Measurements from ENCODE around the gene PIGQ.

The PIGQ gene

GRCh38 chr16:569445-570254 lies at the start of gene PIGQ:
TSS of gene PIGQ (plus strand) at chr16:569968. CDS start at chr16:574075, 4,107 bp downstream.
- H3K4me1 ChIP-seq (ENCODE audit: control insufficient read depth, insufficient read depth, low read length) = peaks cover 32% of the 10 kb centered on the region
- H3K9ac ChIP-seq (ENCODE audit: low read length) = peak within 1 kb of the TSS; percentile 70
- H3K36me3 ChIP-seq (ENCODE audit: control insufficient read depth, insufficient read depth, low read length) = peaks cover 11% of the 10 kb centered on the region
- no peaks in the 10 kb centered on the region for H3K27me3 ChIP-seq (ENCODE audit: control insufficient read depth, insufficient read depth, low read length)
- H3K4me3 ChIP-seq (ENCODE audit: low read depth, low read length) = peak within 1 kb of the TSS; percentile 95
- peak within 1 kb of the TSS; percentile 84; the same call in 1 of the 2 replicates for H3K27ac ChIP-seq (ENCODE audit: low read depth, low read length)
- H3K9me3 ChIP-seq (ENCODE audit: control insufficient read depth, insufficient read depth, low read depth, low read length) = no peaks in the 10 kb centered on the region

DNA sequence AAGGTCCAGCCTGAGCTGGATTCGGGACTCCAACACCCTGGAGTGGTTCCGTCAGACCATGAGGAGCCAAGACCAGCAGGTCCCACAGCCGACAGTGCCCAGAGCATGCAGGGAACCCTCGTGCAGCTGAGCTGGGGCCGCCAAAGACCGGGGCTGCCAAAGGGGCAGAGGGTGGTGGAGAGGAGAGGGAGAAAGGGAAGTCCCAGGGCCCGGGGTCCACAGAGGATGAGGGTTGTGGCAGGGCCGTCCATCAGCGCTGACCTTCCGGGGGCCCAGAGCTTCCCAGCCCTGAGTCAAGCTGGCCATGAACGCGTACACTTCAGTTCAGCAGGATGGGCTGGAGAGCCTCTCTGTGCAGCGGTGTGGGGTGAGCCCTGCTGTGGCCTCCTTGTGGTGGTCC lies 48.9 kb upstream of the PIGQ start:
- H3K27me3 ChIP-seq (ENCODE audit: control insufficient read depth, insufficient read depth, low read length) = no peaks in the 10 kb centered on the region
- no peaks in the 10 kb centered on the region for H3K9me3 ChIP-seq (ENCODE audit: control insufficient read depth, insufficient read depth, low read depth, low read length)
- no peak overlapping the region for H3K4me3 ChIP-seq (ENCODE audit: low read depth, low read length)
- no peak overlapping the region for H3K27ac ChIP-seq (ENCODE audit: low read depth, low read length)
- H3K36me3 ChIP-seq (ENCODE audit: control insufficient read depth, insufficient read depth, low read length) = peaks cover 20% of the 10 kb centered on the region
- peaks cover 14% of the 10 kb centered on the region for H3K4me1 ChIP-seq (ENCODE audit: control insufficient read depth, insufficient read depth, low read length)
- no peak overlapping the region for H3K9ac ChIP-seq (ENCODE audit: low read length)

DNA sequence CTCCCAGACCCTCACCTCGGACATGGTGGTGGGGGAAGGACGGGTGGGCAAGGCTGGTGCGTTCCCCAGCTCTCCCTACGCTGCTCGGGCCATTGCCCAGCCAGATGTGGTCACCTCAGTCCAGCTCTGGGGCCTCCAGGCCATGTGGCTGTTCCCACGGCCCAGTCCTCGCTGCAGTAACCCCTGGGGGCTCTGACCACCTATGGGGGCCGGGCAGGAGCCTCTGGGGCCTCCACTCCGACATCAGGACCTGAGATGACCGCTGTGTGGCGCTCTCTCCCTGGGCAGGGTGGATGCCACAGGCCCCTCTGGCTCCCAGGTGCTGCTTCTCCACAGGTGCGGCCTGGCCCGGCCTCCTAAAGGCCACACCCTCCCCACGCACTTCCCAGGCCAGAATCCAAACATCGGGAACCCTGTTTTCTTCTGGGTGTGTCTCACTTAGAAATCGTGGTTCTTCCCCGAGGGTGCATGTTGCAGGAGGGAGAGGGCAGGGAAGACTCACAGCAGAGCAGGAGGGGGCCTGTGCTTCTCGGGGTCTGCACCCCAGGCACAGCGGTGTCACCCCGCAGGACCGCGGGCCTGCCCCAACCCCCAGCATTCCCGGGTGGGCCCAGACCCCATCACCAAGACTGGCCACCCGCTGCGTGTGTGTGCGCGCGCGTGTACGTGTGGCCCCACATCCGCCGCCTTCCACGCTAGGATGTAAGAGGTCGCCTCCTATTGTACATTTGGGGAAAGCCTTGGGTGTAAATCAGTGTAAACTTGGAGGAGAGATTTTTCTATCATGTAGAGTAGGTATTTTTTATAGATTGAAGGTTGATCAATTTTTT lies 48.2 kb upstream of the PIGQ start:
- no peak overlapping the region for H3K9ac ChIP-seq (ENCODE audit: low read length)
- H3K4me3 ChIP-seq (ENCODE audit: low read depth, low read length) = no peak overlapping the region
- peaks cover 21% of the 10 kb centered on the region for H3K4me1 ChIP-seq (ENCODE audit: control insufficient read depth, insufficient read depth, low read length)

DNA sequence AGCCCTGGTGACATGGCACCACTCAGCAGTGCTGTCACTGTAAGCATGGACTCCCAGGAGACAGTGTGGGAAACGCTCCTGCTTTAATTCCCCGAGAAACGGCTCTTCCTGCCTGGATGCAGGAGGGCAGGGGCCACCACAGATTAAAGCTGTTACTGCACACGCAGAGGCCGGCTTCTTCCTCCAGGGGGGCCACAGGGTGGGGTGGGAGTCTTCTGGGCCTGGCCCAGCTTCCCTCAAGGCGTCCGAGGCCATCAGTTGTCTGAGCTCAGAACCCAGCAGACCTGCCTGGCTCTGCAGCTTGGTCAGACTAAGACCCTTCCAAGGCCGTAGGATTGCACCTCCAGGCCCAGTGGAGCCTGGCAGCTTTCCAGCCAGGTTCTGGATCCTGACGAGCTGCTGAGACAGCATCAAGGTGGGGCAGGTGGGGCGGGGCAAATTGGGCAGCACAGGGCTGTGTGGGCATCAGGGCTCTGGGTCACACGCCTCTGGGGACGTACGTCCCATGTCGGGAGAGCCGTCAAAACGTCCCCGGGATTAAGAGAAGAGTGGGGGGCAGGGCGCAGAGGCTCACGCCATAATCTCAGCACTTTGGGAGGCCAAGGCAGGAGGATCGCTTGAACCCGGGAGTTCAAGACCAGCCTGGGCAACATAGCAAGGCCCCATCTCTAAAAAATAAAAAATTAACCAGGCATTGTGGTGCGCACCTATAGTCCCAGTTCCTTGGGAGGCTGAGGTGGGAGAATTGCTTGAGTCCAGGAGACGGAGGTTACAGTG lies 47.3 kb upstream of the PIGQ start:
- Histone ChIP-seq H3K27me3 (ENCODE audit: control insufficient read depth, insufficient read depth, low read length) (no peaks in the 10 kb centered on the region), H3K9me3 (ENCODE audit: control insufficient read depth, insufficient read depth, low read depth, low read length) (no peaks in the 10 kb centered on the region), H3K4me3 (ENCODE audit: low read depth, low read length) (no peak overlapping the region), H3K27ac (ENCODE audit: low read depth, low read length) (no peak overlapping the region), H3K4me1 (ENCODE audit: control insufficient read depth, insufficient read depth, low read length) (peaks cover 21% of the 10 kb centered on the region), H3K9ac (ENCODE audit: low read length) (no peak overlapping the region), H3K36me3 (ENCODE audit: control insufficient read depth, insufficient read depth, low read length) (peaks cover 20% of the 10 kb centered on the region)

More for the DNA sequence above, 48.2 kb upstream of the PIGQ start:
- Histone ChIP-seq H3K27ac (ENCODE audit: low read depth, low read length) (no peak overlapping the region), H3K27me3 (ENCODE audit: control insufficient read depth, insufficient read depth, low read length) (no peaks in the 10 kb centered on the region), H3K9me3 (ENCODE audit: control insufficient read depth, insufficient read depth, low read depth, low read length) (no peaks in the 10 kb centered on the region), H3K36me3 (ENCODE audit: control insufficient read depth, insufficient read depth, low read length) (peaks cover 20% of the 10 kb centered on the region)

GRCh38 chr16:523097-523741 lies 46.5 kb upstream of the PIGQ start:
- no peak overlapping the region for H3K9ac ChIP-seq (ENCODE audit: low read length)
- H3K27ac ChIP-seq (ENCODE audit: low read depth, low read length) = no peak overlapping the region
- H3K27me3 ChIP-seq (ENCODE audit: control insufficient read depth, insufficient read depth, low read length) = no peaks in the 10 kb centered on the region
- peaks cover 20% of the 10 kb centered on the region for H3K36me3 ChIP-seq (ENCODE audit: control insufficient read depth, insufficient read depth, low read length)
- no peak overlapping the region for H3K4me3 ChIP-seq (ENCODE audit: low read depth, low read length)
- no peaks in the 10 kb centered on the region for H3K9me3 ChIP-seq (ENCODE audit: control insufficient read depth, insufficient read depth, low read depth, low read length)
- peaks cover 21% of the 10 kb centered on the region for H3K4me1 ChIP-seq (ENCODE audit: control insufficient read depth, insufficient read depth, low read length)

DNA sequence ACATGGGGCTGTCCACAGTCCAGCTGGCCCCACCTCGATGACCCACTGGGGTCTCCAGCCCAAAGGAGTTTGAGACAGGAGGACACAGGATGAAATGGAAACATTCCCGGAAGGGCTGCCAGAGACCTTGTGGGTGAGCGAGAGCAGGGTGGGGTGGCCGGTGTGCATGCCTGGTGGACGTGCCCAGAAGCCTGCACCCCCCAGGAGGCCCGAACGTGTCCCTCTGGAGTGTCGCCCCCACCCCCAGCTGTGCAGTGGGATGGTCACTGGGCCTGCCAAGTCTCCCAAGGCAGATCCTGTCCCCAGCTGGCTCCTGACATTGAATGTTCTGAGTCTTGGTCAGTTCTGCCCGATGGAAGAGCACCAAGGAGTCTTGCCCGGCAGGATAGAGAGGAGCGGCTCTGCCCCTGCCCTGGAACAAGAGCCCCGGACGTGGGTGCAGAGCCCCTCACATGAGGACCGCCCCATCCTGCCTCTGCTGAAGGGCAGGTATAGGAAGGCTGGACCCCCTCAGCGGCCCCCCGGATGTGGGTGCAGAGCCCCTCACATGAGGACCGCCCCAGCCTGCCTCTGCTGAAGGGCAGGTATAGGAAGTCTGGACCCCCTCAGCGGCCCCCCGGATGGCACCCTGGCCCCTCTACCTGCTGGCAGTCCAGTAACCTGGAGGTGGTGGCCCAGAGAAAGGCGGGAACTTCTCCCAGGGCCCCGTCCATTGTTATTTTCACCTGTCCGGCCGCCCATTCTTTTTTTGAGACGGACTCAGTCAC lies 45.3 kb upstream of the PIGQ start:
- H3K4me1 ChIP-seq (ENCODE audit: control insufficient read depth, insufficient read depth, low read length) = peaks cover 30% of the 10 kb centered on the region

DNA sequence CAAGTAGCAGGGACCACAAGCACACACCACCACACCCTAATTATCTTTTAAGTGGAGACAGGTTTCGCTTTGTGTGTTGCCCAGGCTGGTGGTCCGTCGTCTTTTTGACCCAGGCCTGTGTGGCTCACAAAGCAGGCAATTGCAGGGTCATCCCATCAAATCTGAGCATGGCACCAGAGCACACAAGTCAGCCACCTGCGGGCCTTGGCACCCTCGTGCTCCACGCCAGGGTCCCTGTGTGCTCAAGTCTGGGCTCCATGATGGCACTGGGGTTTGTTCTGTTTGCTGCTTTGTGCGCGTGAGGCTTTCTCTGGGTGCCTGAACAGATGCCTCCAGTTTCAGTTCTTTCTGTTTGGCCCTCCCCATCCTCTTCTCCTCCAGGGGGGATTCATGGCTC lies 44.6 kb upstream of the PIGQ start:
- Histone ChIP-seq H3K27ac (ENCODE audit: low read depth, low read length) (no peak overlapping the region), H3K27me3 (ENCODE audit: control insufficient read depth, insufficient read depth, low read length) (no peaks in the 10 kb centered on the region), H3K36me3 (ENCODE audit: control insufficient read depth, insufficient read depth, low read length) (peaks cover 17% of the 10 kb centered on the region), H3K9ac (ENCODE audit: low read length) (no peak overlapping the region), H3K4me1 (ENCODE audit: control insufficient read depth, insufficient read depth, low read length) (peaks cover 35% of the 10 kb centered on the region), H3K9me3 (ENCODE audit: control insufficient read depth, insufficient read depth, low read depth, low read length) (no peaks in the 10 kb centered on the region), H3K4me3 (ENCODE audit: low read depth, low read length) (no peak overlapping the region)

More for the DNA sequence above, 45.3 kb upstream of the PIGQ start:
- no peak overlapping the region for H3K4me3 ChIP-seq (ENCODE audit: low read depth, low read length)
- H3K9ac ChIP-seq (ENCODE audit: low read length) = no peak overlapping the region
- peaks cover 16% of the 10 kb centered on the region for H3K36me3 ChIP-seq (ENCODE audit: control insufficient read depth, insufficient read depth, low read length)
- no peaks in the 10 kb centered on the region for H3K27me3 ChIP-seq (ENCODE audit: control insufficient read depth, insufficient read depth, low read length)
- H3K27ac ChIP-seq (ENCODE audit: low read depth, low read length) = no peak overlapping the region
- no peaks in the 10 kb centered on the region for H3K9me3 ChIP-seq (ENCODE audit: control insufficient read depth, insufficient read depth, low read depth, low read length)

- Histone ChIP-seq H3K4me3 (ENCODE audit: low read depth, low read length) (peak overlapping the region; percentile 80), H3K9me3 (ENCODE audit: control insufficient read depth, insufficient read depth, low read depth, low read length) (no peaks in the 10 kb centered on the region), H3K9ac (ENCODE audit: low read length) (peak overlapping the region; percentile 88)
Measured at GRCh38 chr16:525520-526180, 44.1 kb upstream of the PIGQ start.

DNA sequence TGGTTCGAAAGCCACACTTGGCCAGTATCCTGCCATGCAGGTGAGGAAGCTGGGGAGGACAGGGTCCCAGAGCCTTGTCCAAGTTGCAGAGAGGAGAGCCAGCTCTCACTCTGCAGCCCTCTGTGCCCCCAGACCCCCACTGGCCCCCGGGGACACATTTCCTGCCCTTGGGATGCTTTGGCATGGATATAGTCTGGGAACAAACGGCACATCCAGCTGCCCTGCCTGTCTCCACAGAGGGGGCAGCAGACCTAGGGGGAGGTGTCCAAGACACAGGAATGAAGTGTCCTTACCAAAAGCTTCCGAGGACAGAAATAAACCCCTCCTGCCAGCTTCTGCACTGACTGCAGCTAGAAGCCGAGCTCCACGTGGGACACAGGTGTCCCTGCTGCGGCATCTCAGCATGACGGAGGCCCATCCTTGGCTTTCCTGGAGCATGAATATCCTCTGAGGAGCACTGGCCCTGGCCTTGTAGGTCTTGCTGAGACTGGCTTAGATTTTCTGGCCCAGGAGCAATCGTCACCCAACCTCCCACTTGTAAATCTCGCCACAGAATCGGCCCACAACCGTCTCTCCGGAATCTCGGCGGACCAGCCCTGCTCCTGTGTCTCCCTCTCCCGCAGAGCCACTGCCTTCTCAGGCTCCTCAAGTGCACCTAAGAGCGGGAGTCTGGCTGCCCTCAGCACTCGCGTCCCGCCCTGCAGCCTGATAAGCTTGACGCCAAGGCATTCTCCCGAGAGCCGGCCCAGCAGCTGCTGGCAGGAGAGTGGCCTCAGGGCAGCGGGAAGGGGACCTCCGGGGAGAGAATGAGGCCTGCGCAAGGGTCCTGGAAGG lies 43.4 kb upstream of the PIGQ start:
- H3K9me3 ChIP-seq (ENCODE audit: control insufficient read depth, insufficient read depth, low read depth, low read length) = no peaks in the 10 kb centered on the region
- H3K4me3 ChIP-seq (ENCODE audit: low read depth, low read length) = peak overlapping the region; percentile 80
- peaks cover 35% of the 10 kb centered on the region for H3K4me1 ChIP-seq (ENCODE audit: control insufficient read depth, insufficient read depth, low read length)
- peak overlapping the region; percentile 99 for H3K27ac ChIP-seq (ENCODE audit: low read depth, low read length)
- H3K36me3 ChIP-seq (ENCODE audit: control insufficient read depth, insufficient read depth, low read length) = peaks cover 11% of the 10 kb centered on the region; the same call in 1 of the 2 replicates
- peak overlapping the region; percentile 88 for H3K9ac ChIP-seq (ENCODE audit: low read length)
- H3K27me3 ChIP-seq (ENCODE audit: control insufficient read depth, insufficient read depth, low read length) = no peaks in the 10 kb centered on the region

More at GRCh38 chr16:525520-526180, 44.1 kb upstream of the PIGQ start:
- peaks cover 35% of the 10 kb centered on the region for H3K4me1 ChIP-seq (ENCODE audit: control insufficient read depth, insufficient read depth, low read length)
- no peak overlapping the region for H3K27ac ChIP-seq (ENCODE audit: low read depth, low read length)
- peaks cover 15% of the 10 kb centered on the region for H3K36me3 ChIP-seq (ENCODE audit: control insufficient read depth, insufficient read depth, low read length)
- no peaks in the 10 kb centered on the region for H3K27me3 ChIP-seq (ENCODE audit: control insufficient read depth, insufficient read depth, low read length)

Measured in HUES6 (cell line).